Cardiac muscle cell (in vitro differentiated cells and primary cell): Measurements from ENCODE around the gene ALS2. TPM values are rescaled to one million over a fixed set of nuclear protein-coding genes. Genes with fewer than 3 reads are reported as not detected.

Source experiments
- DNase-seq, 2 donors: peaks; one replicate each; pipeline versions ENCODE4 v3.0.0 to v3.0.0-alpha.2; 2010 to 2017; ENCODE audit warnings: low read depth in 1 of 2, low spot score in 1 of 2
- H3K27ac ChIP-seq: fragments of 200-600 bp; sonication (generic); 2 replicates; pipeline ENCODE4 v1.5.1; 2016
- H3K27me3 ChIP-seq: fragments of 200-600 bp; sonication (generic); 2 replicates; pipeline ENCODE4 v1.6.0; 2016; ENCODE audit warnings: control low read depth
- H3K36me3 ChIP-seq: fragments of 200-600 bp; sonication (generic); 2 replicates; pipeline ENCODE4 v1.5.1; 2016; ENCODE audit warnings: control low read depth
- H3K4me1 ChIP-seq: fragments of 200-600 bp; sonication (generic); 2 replicates; pipeline ENCODE4 v1.8.1; 2017; ENCODE audit warnings: low read depth, mild to moderate bottlenecking, mixed run types
- H3K4me3 ChIP-seq: fragments of 200-600 bp; sonication (generic); 2 replicates; pipeline ENCODE4 v1.5.1; 2016; ENCODE audit warnings: mild to moderate bottlenecking
- H3K9me3 ChIP-seq: fragments of 200-600 bp; sonication (generic); 2 replicates; pipeline ENCODE4 v1.5.1; 2017; ENCODE audit warnings: low read depth, mild to moderate bottlenecking, control low read depth
- polyA plus RNA-seq: library from polyadenylated mRNA; unstranded; fragments of >200 nt; fragmentation: Nextera tagmentation; extraction: Ambion mirVana; gene quantifications from 2 replicates; pipeline ENCODE4 v1.2.1, GENCODE V29; 2016
- total RNA-seq: library from RNA; depleted of rRNA; stranded (reverse); fragments of >200 nt; gene quantifications from 2 replicates; pipeline ENCODE4 v1.2.3, GENCODE V29; 2016
- TF ChIP-seq, protein P1 (sequence below): IDR thresholded peaks from 2 replicates; pipeline ENCODE4 v1.5.1; 2012; ENCODE audit warnings: low read depth, mild to moderate bottlenecking, low read length

Gene ALS2
- total and polyA plus RNA-seq, 2 experiments from 2014 or later = 12.1 to 24.2 TPM

GRCh38 chr2:201669865-201670264, 110.9 kb downstream of the ALS2 start:
- Histone ChIP-seq H3K4me3 (no peak overlapping the region), H3K27ac (no peak overlapping the region), H3K4me1 (no peaks in the 10 kb centered on the region), H3K36me3 (no peaks in the 10 kb centered on the region), H3K9me3 (no peaks in the 10 kb centered on the region), H3K27me3 (no peaks in the 10 kb centered on the region)
- TF ChIP-seq, protein P1, sequence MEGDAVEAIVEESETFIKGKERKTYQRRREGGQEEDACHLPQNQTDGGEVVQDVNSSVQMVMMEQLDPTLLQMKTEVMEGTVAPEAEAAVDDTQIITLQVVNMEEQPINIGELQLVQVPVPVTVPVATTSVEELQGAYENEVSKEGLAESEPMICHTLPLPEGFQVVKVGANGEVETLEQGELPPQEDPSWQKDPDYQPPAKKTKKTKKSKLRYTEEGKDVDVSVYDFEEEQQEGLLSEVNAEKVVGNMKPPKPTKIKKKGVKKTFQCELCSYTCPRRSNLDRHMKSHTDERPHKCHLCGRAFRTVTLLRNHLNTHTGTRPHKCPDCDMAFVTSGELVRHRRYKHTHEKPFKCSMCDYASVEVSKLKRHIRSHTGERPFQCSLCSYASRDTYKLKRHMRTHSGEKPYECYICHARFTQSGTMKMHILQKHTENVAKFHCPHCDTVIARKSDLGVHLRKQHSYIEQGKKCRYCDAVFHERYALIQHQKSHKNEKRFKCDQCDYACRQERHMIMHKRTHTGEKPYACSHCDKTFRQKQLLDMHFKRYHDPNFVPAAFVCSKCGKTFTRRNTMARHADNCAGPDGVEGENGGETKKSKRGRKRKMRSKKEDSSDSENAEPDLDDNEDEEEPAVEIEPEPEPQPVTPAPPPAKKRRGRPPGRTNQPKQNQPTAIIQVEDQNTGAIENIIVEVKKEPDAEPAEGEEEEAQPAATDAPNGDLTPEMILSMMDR = no peak
- DNase-seq = no peak

GRCh38 chr2:201668402-201668910, 112.3 kb downstream of the ALS2 start:
- no peak for DNase-seq
- H3K9me3 ChIP-seq = no peaks in the 10 kb centered on the region
- H3K4me1 ChIP-seq = no peaks in the 10 kb centered on the region
- H3K27me3 ChIP-seq = no peaks in the 10 kb centered on the region
- no peaks in the 10 kb centered on the region for H3K36me3 ChIP-seq
- no peak overlapping the region for H3K4me3 ChIP-seq
- no peak overlapping the region for H3K27ac ChIP-seq
- TF ChIP-seq, protein P1 = no peak

DNA sequence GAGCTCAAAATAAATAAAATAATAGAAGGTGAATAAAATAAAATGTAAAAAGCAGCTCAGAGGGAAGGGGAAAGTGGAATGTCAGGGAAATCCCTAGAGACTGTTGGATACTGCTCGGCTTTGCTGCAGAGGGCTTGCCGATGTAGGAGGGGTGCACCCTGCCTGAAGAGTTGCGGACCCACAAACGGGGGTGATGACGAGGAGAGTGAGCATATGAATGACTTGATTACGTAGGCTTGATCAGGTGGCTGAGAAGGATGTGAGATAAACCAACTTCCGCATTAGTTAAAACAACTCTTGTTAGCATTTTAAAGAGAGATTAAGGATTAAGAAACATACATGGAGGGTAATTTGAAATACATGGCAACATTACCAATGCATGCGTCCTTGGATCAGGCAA, 116.4 kb downstream of the ALS2 start:
- H3K27ac ChIP-seq = no peak overlapping the region
- no peaks in the 10 kb centered on the region for H3K27me3 ChIP-seq
- H3K36me3 ChIP-seq = no peaks in the 10 kb centered on the region
- TF ChIP-seq, protein P1 = no peak
- no peak for DNase-seq
- no peaks in the 10 kb centered on the region for H3K4me1 ChIP-seq
- no peaks in the 10 kb centered on the region for H3K9me3 ChIP-seq
- no peak overlapping the region for H3K4me3 ChIP-seq

DNA sequence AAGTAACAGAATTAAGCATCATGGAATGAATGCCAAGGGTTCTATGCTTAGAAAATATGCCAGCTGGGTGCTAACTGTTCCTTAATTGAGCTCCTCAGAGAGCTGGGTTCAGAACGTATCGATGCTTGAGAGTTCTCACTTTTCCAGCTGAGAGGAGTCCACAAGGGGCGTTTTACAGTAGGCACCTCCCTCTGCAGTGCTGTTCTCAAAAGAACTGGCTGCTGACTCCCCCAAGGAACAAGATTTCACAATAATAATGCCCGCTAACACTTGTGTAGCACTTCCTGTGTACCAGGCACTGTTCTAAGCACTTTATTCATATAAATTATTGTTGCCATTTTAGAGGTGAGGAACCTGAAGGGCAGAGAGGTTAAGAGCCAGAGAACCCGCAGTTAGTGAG, 119.4 kb downstream of the ALS2 start:
- TF ChIP-seq, protein P1 = no peak
- H3K27me3 ChIP-seq = no peaks in the 10 kb centered on the region
- no peaks in the 10 kb centered on the region for H3K4me1 ChIP-seq
- DNase-seq = peak in 1 of 2 donors; percentile 14
- H3K9me3 ChIP-seq = no peaks in the 10 kb centered on the region
- no peaks in the 10 kb centered on the region for H3K36me3 ChIP-seq
- no peak overlapping the region for H3K4me3 ChIP-seq
- H3K27ac ChIP-seq = no peak overlapping the region

- Histone ChIP-seq H3K9me3 (no peaks in the 10 kb centered on the region), H3K36me3 (no peaks in the 10 kb centered on the region), H3K4me3 (no peak overlapping the region), H3K27me3 (no peaks in the 10 kb centered on the region), H3K4me1 (no peaks in the 10 kb centered on the region), H3K27ac (no peak overlapping the region)
- TF ChIP-seq, protein P1 = no peak
- DNase-seq = no peak
These were observed 120.3 kb downstream of the ALS2 start for GRCh38 chr2:201660293-201660895.
